ENCODE measurements around the gene GALNT11. TPM values are rescaled to one million over a fixed set of nuclear protein-coding genes. Genes with fewer than 3 reads are reported as not detected.
"Not testable (repeated sequence)": the region's sequence is repeated elsewhere in the genome, so short reads cannot be mapped to it uniquely, and the experiment has no call there.

The GALNT11 gene
- 10 to 100 TPM; 21.7 to 40.9 (median 24.6) TPM for polyA plus RNA-seq

GRCh38 chr7:152025077-152025936 is at the start of gene GALNT11:
Gene GALNT11, plus strand, starts transcription at chr7:152025674. Its CDS starts 68,554 bp downstream, at chr7:152094228.
- no peak within 1 kb of the TSS for H3K27ac ChIP-seq (ENCODE audit: low read depth, low read length)
- 3 to 4% (median 4%) methylated on average over 78 to 84 of the region's 84 CpGs for WGBS, 3 donors

- WGBS, 3 donors = 75 to 83% (median 80%) methylated on average over 4 of the region's 4 CpGs
- no peak overlapping the region for H3K27ac ChIP-seq (ENCODE audit: low read depth, low read length)
Measured at GRCh38 chr7:151978616-151979015, 46.9 kb upstream of the GALNT11 start.

GRCh38 chr7:151981223-151981622 is 44.3 kb upstream of the GALNT11 start:
- no peak overlapping the region for H3K27ac ChIP-seq (ENCODE audit: low read depth, low read length)
- 74 to 82% (median 77%) methylated on average over 3 of the region's 3 CpGs for WGBS, 3 donors

GRCh38 chr7:151982806-151983205 is 42.7 kb upstream of the GALNT11 start:
- no peak overlapping the region for H3K27ac ChIP-seq (ENCODE audit: low read depth, low read length)
- WGBS, 3 donors = 75 to 84% (median 83%) methylated on average over 5 of the region's 5 CpGs

GRCh38 chr7:151984612-151985011 is 40.9 kb upstream of the GALNT11 start:
- H3K27ac ChIP-seq (ENCODE audit: low read depth, low read length) = no peak overlapping the region
- WGBS, 3 donors = 91 to 94% (median 93%) methylated on average over 3 of the region's 3 CpGs

- H3K27ac ChIP-seq (ENCODE audit: low read depth, low read length) = no peak overlapping the region
- WGBS, 3 donors = 73% methylated on average over 18 of the region's 18 CpGs
Measured at GRCh38 chr7:151987748-151988529, 37.5 kb upstream of the GALNT11 start.

GRCh38 chr7:151992375-151992774 is 33.1 kb upstream of the GALNT11 start:
- H3K27ac ChIP-seq (ENCODE audit: low read depth, low read length) = no peak overlapping the region
- WGBS, 3 donors = 14 to 15% (median 15%) methylated on average over 12 of the region's 12 CpGs

GRCh38 chr7:151993977-151994676 is 31.3 kb upstream of the GALNT11 start:
- 58 to 61% (median 61%) methylated on average over 14 of the region's 14 CpGs for whole genome bisulfite sequencing, 3 donors
- H3K27ac ChIP-seq (ENCODE audit: low read depth, low read length) = no peak overlapping the region

- no peak overlapping the region for H3K27ac ChIP-seq (ENCODE audit: low read depth, low read length)
Measured at GRCh38 chr7:151999424-152000090, 25.9 kb upstream of the GALNT11 start.

GRCh38 chr7:152000191-152000590 is 25.3 kb upstream of the GALNT11 start:
- no peak overlapping the region for H3K27ac ChIP-seq (ENCODE audit: low read depth, low read length)
- 88 to 97% (median 96%) methylated on average over 1 of the region's 1 CpG for WGBS, 3 donors

More at GRCh38 chr7:151999424-152000090, 25.9 kb upstream of the GALNT11 start:
- WGBS, 3 donors = 54 to 84% (median 61%) methylated on average over 6 of the region's 6 CpGs

GRCh38 chr7:152006336-152006735 is 19.1 kb upstream of the GALNT11 start:
- no peak overlapping the region for H3K27ac ChIP-seq (ENCODE audit: low read depth, low read length)
- WGBS, 3 donors = 76 to 79% (median 77%) methylated on average over 6 of the region's 6 CpGs

- 51 to 86% (median 85%) methylated on average over 3 of the region's 3 CpGs for WGBS, 3 donors
- H3K27ac ChIP-seq (ENCODE audit: low read depth, low read length) = no peak overlapping the region
Measured at GRCh38 chr7:152011860-152012259, 13.6 kb upstream of the GALNT11 start.

GRCh38 chr7:152013230-152013629 is 12.2 kb upstream of the GALNT11 start:
- WGBS, 3 donors = 95 to 97% (median 97%) methylated on average over 3 of the region's 3 CpGs

GRCh38 chr7:152013974-152014373 is 11.5 kb upstream of the GALNT11 start:
- H3K27ac ChIP-seq (ENCODE audit: low read depth, low read length) = no peak overlapping the region
- 95 to 97% (median 97%) methylated on average over 4 of the region's 4 CpGs for WGBS, 3 donors

More at GRCh38 chr7:152013230-152013629, 12.2 kb upstream of the GALNT11 start:
- H3K27ac ChIP-seq (ENCODE audit: low read depth, low read length) = no peak overlapping the region

GRCh38 chr7:152014722-152015121 is 10.8 kb upstream of the GALNT11 start:
- 35 to 79% (median 71%) methylated on average over 5 of the region's 5 CpGs for WGBS, 3 donors
- H3K27ac ChIP-seq (ENCODE audit: low read depth, low read length) = no peak overlapping the region

GRCh38 chr7:152015600-152015999 is 9.9 kb upstream of the GALNT11 start:
- WGBS, 3 donors = 68 to 94% (median 93%) methylated on average over 7 of the region's 7 CpGs
- no peak overlapping the region for H3K27ac ChIP-seq (ENCODE audit: low read depth, low read length)

GRCh38 chr7:152016947-152017346 is 8.5 kb upstream of the GALNT11 start:
- WGBS, 3 donors = 97 to 99% (median 98%) methylated on average over 3 of the region's 3 CpGs
- no peak overlapping the region for H3K27ac ChIP-seq (ENCODE audit: low read depth, low read length)

GRCh38 chr7:152017683-152018082 is 7.8 kb upstream of the GALNT11 start:
- 85 to 91% (median 88%) methylated on average over 6 of the region's 6 CpGs for WGBS, 3 donors
- H3K27ac ChIP-seq (ENCODE audit: low read depth, low read length) = not testable (repeated sequence)
